Activated CD8-positive, alpha-beta memory T cell treated with anti-CD3 and anti-CD28 coated beads for 24 hours (primary cell): ENCODE results near the gene GINS2.

Experiments used
- DNase-seq: peaks from one replicate; pipeline ENCODE4 v3.0.0-alpha.2; 2020

Gene GINS2

GRCh38 chr16:85688586-85689284, at the start of gene GINS2:
GINS2 (minus strand) TSS chr16:85688954; CDS start chr16:85688898, 56 bp downstream.
- DNase-seq, result peak; percentile 94

DNA sequence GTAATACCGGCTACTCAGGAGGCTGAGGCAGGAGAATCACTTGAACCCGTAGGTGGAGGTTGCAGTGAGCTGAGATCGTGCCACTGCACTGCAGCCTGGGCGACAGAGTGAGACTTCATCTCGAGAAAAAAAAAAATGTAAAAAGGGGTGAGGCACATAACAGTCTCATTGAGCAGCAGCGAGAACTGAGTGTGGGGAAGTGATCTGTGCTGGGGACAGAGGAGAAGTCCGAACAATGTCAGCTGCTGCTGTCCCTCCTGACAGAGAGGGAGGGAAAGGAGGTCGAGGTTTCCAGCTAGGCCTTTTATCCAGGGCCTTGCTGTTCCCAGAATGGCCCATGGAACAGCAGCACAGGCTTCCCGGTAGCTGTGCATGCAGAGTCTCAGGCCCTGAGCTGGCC, 48.2 kb upstream of the GINS2 start:
- DNase-seq, result no peak

GRCh38 chr16:85735946-85736345, 47.2 kb upstream of the GINS2 start:
- DNase-seq, result no peak

DNA sequence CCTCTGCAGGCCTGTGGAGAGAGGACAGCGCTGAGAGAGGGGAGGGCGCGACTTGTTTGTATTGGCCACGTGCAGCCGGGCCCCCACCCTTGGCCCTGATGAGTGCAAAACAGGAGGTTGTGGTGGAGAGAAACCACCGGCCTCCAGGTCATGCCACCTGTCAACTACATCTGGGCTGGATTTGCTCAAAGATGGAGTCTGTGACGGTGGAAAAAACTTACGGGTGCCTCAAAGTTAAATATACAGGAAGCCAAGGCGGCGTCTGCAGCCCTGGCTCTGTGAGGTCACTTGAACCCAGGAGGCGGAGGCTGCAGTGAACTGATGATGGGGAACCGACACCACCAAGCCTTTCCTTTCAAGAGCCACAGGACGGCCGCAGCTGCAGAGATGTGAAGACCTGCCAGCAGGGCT, 46.5 kb upstream of the GINS2 start:
- DNase-seq, result peak; percentile 67

- no peak for DNase-seq
Measured at GRCh38 chr16:85734311-85735017, 45.7 kb upstream of the GINS2 start.

- no peak for DNase-seq
Measured at GRCh38 chr16:85733839-85734170, 45.1 kb upstream of the GINS2 start.

DNA sequence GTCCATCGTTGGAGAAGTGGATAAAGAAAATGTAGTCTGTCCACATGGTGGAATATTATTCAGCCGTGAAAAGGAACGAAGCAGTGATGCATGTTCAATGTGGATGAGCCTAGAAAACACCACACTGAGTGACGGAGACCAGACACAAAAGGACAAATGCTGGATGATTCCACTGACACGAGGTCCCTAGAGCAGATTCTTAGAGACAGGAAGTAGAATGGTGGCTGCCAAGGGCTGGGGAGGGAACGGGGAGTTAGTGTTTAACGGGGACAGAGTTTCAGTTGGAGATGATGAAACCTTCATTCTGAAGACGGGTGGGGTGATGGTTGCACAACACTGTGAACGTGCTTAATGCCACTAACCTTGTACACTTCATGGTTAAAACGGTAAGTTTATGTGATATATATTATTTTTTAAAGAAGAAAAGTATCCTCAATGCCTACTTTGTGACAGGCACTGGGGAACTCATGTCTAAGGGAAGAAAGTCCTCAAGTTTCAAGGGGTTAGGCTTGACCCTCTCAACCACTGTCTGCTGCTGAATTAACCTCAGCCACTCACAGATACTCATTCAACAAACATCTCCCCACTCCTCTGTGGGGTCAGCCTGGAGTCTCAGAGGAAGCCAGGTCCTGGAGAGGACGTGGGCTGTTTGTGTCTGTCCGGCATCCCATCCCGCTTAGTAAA, 44.5 kb upstream of the GINS2 start:
- no peak for DNase-seq

DNA sequence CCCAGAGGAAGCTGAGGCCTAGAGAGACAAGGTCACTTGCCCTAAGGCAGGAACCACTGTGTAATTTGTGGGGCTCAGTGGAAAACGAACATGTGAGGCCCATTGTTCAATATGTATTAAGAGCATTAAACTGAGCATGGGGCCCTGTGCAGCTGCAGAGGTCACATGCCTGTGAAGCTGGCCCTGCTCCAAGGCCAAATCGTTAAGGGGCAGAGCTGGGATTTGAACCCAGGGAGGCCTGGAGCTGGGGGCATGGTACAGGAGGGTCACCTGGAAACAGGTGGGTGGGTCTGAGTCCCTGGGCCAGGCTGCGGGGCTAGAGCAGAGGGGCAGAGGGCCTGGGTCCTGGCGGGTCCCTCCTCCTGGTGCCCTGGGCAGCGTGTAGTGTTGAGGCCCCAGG, 42.4 kb upstream of the GINS2 start:
- DNase-seq, result no peak

- DNase-seq, result no peak
Measured at GRCh38 chr16:85730186-85730465, 41.4 kb upstream of the GINS2 start.

- DNase-seq, result no peak
Measured at GRCh38 chr16:85729452-85730185, 40.9 kb upstream of the GINS2 start.

DNA sequence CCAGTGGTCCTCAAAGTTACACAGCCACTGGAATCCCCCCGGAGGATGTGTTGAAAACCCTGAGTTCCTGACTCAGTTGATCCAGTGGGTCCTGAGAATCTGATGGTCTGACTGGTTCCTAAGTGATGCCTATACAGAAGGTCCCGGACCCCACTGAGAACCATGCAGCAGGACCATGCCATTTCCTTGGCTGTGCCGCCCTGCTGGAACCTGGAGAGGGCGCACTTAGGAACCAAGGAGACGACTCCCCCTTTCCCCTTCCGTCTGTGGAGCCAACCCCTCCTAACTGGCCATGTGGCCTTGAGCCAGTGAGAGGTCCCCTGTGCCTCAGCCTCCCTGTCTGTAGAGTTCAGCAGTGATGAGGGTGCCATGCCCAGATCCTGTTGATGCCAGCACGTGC, 40.1 kb upstream of the GINS2 start:
- no peak for DNase-seq

DNA sequence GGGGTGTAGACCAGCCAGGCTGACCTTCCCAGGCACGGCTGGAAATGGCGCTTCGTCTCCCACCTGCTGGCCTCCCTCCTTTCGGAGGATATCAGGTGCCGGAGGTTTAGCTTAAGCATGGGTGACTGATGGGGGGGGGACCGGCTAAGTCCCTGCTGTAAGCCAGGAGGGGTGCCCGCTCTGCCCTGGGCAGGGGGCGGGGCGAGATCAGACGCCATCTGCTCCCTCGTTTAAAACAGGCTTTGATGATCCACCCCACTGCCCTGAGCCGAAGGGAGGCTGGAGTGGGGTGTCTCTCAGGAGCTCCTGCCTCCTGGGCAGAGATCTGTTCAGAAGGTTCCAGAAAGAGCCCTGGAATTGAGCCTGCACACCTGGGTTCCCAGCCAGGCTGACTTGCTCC, 36.2 kb upstream of the GINS2 start:
- DNase-seq, result no peak

DNA sequence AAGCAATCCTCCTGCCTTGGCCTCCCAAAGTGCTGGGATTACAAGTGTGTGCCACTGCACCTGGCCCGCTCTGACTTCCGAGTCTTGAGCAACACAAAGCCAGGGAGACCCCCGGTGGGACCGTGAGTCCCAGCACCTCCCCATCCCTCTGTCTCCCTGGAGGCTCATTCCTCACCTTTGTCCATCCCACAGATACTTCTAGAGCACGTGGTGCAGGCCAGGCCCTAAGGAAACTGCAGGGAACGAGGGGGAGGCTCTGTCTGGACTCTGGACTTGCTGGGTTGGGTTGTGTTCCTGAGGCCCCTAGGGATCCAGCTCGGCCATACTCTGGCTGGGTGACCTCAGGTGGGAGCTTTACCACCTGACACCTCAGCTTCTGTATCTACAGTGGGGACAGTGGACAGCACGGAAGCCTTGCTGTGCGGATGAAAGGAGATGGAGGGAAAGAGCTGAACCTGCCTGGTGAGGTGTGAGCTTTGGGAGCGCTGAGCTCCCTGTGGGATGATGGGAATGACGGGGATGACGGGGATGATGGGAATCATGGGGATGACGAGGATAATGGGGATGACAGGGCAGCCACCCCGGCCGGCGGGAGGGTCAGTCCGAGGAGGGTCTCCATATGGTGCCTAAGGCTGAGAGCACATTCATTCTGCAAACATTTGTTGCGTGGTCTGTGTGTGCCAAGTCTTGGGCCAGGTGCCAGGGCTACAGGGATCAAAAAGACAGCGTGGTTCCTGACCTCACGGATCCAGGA, 35.5 kb upstream of the GINS2 start:
- DNase-seq, result no peak

- no peak for DNase-seq
Measured at GRCh38 chr16:85722128-85722893, 33.6 kb upstream of the GINS2 start.

- DNase-seq, result no peak
Measured at GRCh38 chr16:85720302-85720637, 31.5 kb upstream of the GINS2 start.

GRCh38 chr16:85719605-85720301, 31.0 kb upstream of the GINS2 start:
- DNase-seq, result no peak

DNA sequence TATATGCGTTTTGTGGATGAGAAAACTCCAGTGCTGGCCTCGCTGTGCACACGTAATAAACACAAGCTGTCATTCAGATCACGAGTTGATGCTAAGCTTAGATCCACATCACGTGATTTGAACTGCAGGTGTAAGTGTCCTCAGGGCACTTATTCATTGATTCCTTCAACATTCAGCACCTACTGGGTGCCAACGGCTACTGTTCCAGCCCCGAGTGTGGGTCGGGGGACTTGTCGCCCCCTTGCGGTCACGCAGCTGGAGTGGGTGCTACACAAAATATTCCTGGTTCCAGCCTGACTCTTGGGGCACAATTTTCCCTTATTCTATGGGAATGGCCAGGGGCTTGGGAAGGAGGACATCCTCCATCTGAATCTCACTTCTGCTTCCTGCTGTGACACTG, 29.9 kb upstream of the GINS2 start:
- DNase-seq, result no peak

DNA sequence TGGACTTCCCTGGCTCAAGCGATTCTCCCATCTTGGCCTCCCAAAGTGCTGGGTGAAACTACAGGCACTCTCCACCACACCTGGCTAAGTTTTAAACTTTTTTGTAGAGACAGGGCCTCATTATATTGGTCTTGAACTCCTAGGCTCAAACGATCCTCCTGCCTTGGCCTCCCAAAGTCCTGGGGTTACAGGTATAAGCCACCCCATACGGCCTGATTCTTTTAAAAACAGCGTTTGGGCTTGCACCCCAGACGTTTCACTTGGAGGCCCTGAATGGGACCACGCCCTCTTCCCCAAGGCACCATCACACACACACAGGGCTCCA, 29.4 kb upstream of the GINS2 start:
- no peak for DNase-seq

DNA sequence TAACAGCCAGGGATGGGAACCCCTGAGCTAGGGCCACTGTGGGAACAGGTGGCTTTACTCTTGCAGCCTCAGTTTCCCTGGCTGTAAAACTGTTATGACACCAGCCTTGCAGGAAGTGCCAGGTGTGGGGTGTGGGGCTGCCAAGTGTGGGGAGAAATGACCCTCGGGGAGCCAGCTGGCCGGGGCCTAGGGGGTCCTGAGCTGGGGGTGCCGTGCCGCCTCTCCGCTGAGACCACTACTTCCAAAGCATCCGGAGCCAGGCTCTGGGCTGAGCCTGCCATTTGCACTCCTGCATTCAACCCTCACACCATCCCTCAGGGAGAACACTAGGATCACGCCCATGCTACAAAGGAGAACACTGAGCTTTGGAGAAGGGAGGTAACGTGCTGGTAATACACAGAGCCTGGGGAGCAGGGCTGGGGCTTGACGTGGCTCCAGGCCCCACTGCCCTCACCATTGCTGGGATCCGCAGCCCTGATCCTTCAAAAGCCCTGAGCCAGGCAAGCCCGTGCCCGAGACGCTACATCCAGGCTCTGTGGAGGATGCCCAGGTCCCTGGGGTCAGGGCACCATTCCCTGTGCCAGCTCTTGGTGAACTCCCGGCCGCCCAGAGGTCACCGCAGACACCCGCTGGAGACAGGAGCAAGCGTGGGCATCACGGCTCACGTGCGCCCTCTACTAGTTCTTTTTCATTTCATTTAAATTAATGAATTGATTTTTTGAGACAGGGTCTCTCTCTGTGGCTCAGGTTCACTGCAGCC, 28.8 kb upstream of the GINS2 start:
- peak; percentile 79 for DNase-seq

DNA sequence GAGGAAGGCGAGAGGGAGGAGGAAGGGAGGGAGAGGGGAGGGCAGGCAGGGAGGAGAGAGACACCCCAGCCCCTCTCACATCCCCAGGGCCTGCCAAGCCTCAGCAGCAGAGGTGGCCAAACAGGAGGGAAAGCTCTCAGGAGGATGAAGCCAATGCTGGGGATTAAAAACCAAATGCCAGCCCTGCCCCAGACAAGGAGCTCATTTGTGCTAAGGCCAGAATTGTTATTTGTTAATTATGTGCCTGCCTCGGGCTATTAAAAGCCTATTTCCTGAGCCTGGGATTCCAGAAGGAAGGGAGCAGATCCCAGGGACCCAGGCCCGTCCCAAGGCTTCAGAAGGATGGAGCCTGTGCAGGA, 27.9 kb upstream of the GINS2 start:
- DNase-seq, result no peak

DNA sequence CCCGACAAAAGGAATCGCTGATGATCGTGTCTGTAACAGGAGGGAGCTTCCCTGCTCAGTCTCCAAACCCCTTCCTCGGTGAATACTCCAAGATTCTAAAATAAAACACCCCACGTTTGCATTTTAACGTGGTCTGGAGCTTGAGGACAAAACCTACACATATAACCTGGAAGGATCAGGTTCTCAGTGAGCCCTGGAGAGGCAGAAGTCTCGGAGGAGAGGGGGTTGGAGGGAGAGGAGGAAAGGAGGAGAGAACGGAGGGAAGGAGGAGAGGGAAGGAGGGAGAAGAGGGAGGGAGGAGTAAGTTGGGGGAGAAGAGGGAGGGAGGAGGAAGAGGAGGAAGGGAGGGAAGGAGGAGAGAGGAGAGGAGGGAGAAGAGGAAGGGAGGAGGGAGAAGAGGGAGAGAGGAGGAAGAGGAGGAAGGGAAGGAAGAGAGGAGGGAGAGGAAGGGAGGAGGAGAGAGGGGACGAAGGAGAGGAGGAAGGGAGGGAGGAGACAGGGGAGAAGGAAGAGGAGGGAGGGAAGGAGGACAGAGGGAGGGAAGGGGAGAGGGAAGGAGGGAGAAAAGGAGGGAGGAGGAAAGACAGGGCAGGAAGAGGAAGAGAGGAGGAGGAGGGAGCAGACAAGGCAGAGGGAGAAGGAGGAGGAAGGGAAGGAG, 27.4 kb upstream of the GINS2 start:
- DNase-seq, result no peak
